H1 (cell line): ENCODE data around the gene PAFAH1B1. TPM values are rescaled to one million over a fixed set of nuclear protein-coding genes. Genes with fewer than 3 reads are reported as not detected.

Experiments used
- CTCF ChIA-PET: fragments of 300-600 bp; sonication (Branson Sonifier 250); formaldehyde crosslinking; loops from one replicate; lab custom pipeline; 2021; ENCODE audit not compliant: partially characterized antibody; lab: Charles Lee
- POLR2A ChIA-PET: fragments of 300-600 bp; sonication (Branson Sonifier 250); formaldehyde crosslinking; loops from one replicate; lab custom pipeline; 2021; ENCODE audit warnings: inconsistent platforms; ENCODE audit not compliant: partially characterized antibody; lab: Charles Lee
- DNase-seq, 2 experiments: peaks; one replicate each; pipeline versions ENCODE4 v3.0.0 to v3.0.0-alpha.2; 2010 to 2022; ENCODE audit warnings: low spot score in 2 of 2, low read depth in 1 of 2, mixed read lengths in 1 of 2
- FAIRE-seq: peaks from 2 replicates; lab custom pipeline; 2011; peaks lifted over from hg19 to GRCh38; lab: Jason Lieb, UNC
- H2AFZ ChIP-seq: 2 replicates; pipeline ENCODE4 v1.8.1; 2012; ENCODE audit warnings: low read length, inconsistent platforms
- H2AK5ac ChIP-seq: 2 replicates; pipeline ENCODE4 v1.6.1; 2013; ENCODE audit warnings: low read depth, low read length
- H2BK120ac ChIP-seq: replicated peaks from 2 replicates; pipeline ENCODE3; 2013; ENCODE audit warnings: low read depth, low read length, inconsistent platforms
- H2BK12ac ChIP-seq: 2 replicates; pipeline ENCODE4 v1.6.1; 2013; ENCODE audit warnings: low read depth, low read length
- H2BK15ac ChIP-seq: 2 replicates; pipeline ENCODE4 v1.6.1; 2013; ENCODE audit warnings: low read length
- H2BK20ac ChIP-seq: 2 replicates; pipeline ENCODE4 v1.6.1; 2013; ENCODE audit warnings: low read length
- H2BK5ac ChIP-seq: 2 replicates; pipeline ENCODE4 v1.6.1; 2013; ENCODE audit warnings: low read depth, low read length
- H3K14ac ChIP-seq: 2 replicates; pipeline ENCODE4 v1.6.1; 2013; ENCODE audit warnings: inconsistent platforms; ENCODE audit not compliant: insufficient read length
- H3K18ac ChIP-seq: 2 replicates; pipeline ENCODE4 v1.6.1; 2013; ENCODE audit warnings: low read length; ENCODE audit errors: extremely low read depth
- H3K23ac ChIP-seq: 2 replicates; pipeline ENCODE4 v1.6.1; 2013; ENCODE audit warnings: inconsistent platforms; ENCODE audit not compliant: insufficient read length
- H3K23me2 ChIP-seq: 2 replicates; pipeline ENCODE4 v1.6.1; 2013; ENCODE audit warnings: low read depth, low read length
- H3K27ac ChIP-seq: 2 replicates; pipeline ENCODE4 v1.6.1; 2011; ENCODE audit warnings: low read depth, low read length, inconsistent platforms
- H3K27me3 ChIP-seq, 4 experiments: replicated peaks in 1 of 4; 1 replicate in 1 of 4; 2 replicates in 3 of 4; pipeline versions ENCODE4 v1.6.1 to v1.8.1; 2011 to 2013; ENCODE audit warnings: low read length in 3 of 4, mild to moderate bottlenecking in 3 of 4, inconsistent platforms in 2 of 4, mixed read lengths in 2 of 4, moderate library complexity in 1 of 4; ENCODE audit not compliant: control insufficient read depth in 3 of 4, insufficient read depth in 3 of 4; ENCODE audit errors: extremely low read depth in 1 of 4
- H3K36me3 ChIP-seq, 4 experiments: 2 replicates each; pipeline versions ENCODE4 v1.6.1 to v1.8.1; 2011 to 2013; ENCODE audit warnings: mild to moderate bottlenecking in 4 of 4, low read length in 3 of 4, moderate library complexity in 2 of 4, control low read depth in 1 of 4, inconsistent platforms in 1 of 4; ENCODE audit not compliant: insufficient read depth in 4 of 4, control insufficient read depth in 2 of 4
- H3K4ac ChIP-seq: replicated peaks from 2 replicates; pipeline ENCODE3; 2013; ENCODE audit warnings: low read length, low read depth, mixed read lengths, inconsistent platforms; ENCODE audit not compliant: insufficient read length
- H3K4me1 ChIP-seq, 4 experiments: replicated peaks in 1 of 4; 1 replicate in 1 of 4; 2 replicates in 3 of 4; pipeline versions ENCODE4 v1.6.1 to v1.8.1; 2011 to 2013; ENCODE audit warnings: low read length in 3 of 4, inconsistent platforms in 2 of 4, mixed read lengths in 1 of 4; ENCODE audit not compliant: insufficient read depth in 4 of 4, control insufficient read depth in 3 of 4
- H3K4me2 ChIP-seq, 2 experiments: 2 replicates each; pipeline versions ENCODE4 v1.6.1 to v1.8.1; 2011 to 2013; ENCODE audit warnings: low read depth in 2 of 2, low read length in 2 of 2, control low read depth in 1 of 2, inconsistent platforms in 1 of 2, mild to moderate bottlenecking in 1 of 2; ENCODE audit not compliant: insufficient read depth in 1 of 2
- H3K4me3 ChIP-seq, 4 experiments: fragments of 200-600, 300-600 bp in 1 of 4; sonication (generic), shearing (Covaris generic), sonication (Bioruptor Twin) in 1 of 4; 2 replicates each; pipeline versions ENCODE4 v1.5.1 to v1.8.1; 2011 to 2016; ENCODE audit warnings: low read length in 4 of 4, low read depth in 3 of 4, control low read depth in 2 of 4, inconsistent platforms in 2 of 4, mild to moderate bottlenecking in 2 of 4, mixed read lengths in 1 of 4, moderate library complexity in 1 of 4; ENCODE audit not compliant: insufficient read depth in 2 of 4; ENCODE audit errors: extremely low read depth in 1 of 4
- H3K56ac ChIP-seq: replicated peaks from 2 replicates; pipeline ENCODE3; 2013; ENCODE audit warnings: low read depth, mild to moderate bottlenecking, mixed read lengths, low read length, inconsistent platforms; ENCODE audit not compliant: insufficient read length
- H3K79me1 ChIP-seq: 2 replicates; pipeline ENCODE4 v1.6.1; 2013; ENCODE audit warnings: low read depth, low read length, control low read depth
- H3K79me2 ChIP-seq, 2 experiments: 2 replicates each; pipeline versions ENCODE4 v1.6.1 to v1.8.1; 2012 to 2013; ENCODE audit warnings: low read length in 2 of 2, mild to moderate bottlenecking in 2 of 2, inconsistent platforms in 1 of 2; ENCODE audit not compliant: insufficient read depth in 2 of 2, control insufficient read depth in 1 of 2
- H3K9ac ChIP-seq, 4 experiments: replicated peaks in 1 of 4; 1 replicate in 1 of 4; 2 replicates in 3 of 4; pipeline versions ENCODE4 v1.6.1 to v1.8.1; 2011 to 2013; ENCODE audit warnings: low read depth in 3 of 4, low read length in 3 of 4, control low read depth in 2 of 4, mild to moderate bottlenecking in 2 of 4, moderate library complexity in 2 of 4, inconsistent platforms in 1 of 4; ENCODE audit errors: extremely low read depth in 1 of 4
- H3K9me3 ChIP-seq, 2 experiments: 2 replicates each; pipeline versions ENCODE4 v1.6.1 to v1.8.1; 2012 to 2013; ENCODE audit warnings: mild to moderate bottlenecking in 2 of 2, moderate library complexity in 2 of 2, control low read depth in 1 of 2, inconsistent platforms in 1 of 2, low read depth in 1 of 2, low read length in 1 of 2, mixed read lengths in 1 of 2; ENCODE audit not compliant: insufficient read depth in 2 of 2
- H4K20me1 ChIP-seq, 2 experiments: replicated peaks in 1 of 2; 2 replicates each; pipeline versions ENCODE3 to v1.8.1; 2011 to 2013; ENCODE audit warnings: inconsistent platforms in 2 of 2, low read length in 2 of 2, mild to moderate bottlenecking in 1 of 2; ENCODE audit not compliant: insufficient read depth in 2 of 2, control insufficient read depth in 1 of 2
- H4K5ac ChIP-seq: 2 replicates; pipeline ENCODE4 v1.6.1; 2013; ENCODE audit warnings: low read length, low read depth, mixed read lengths, inconsistent platforms; ENCODE audit not compliant: insufficient read length
- H4K8ac ChIP-seq: 2 replicates; pipeline ENCODE4 v1.8.0; 2013; ENCODE audit warnings: mild to moderate bottlenecking, moderate library complexity, low read length, inconsistent platforms; ENCODE audit not compliant: insufficient read depth; ENCODE audit errors: extremely low read depth
- H4K91ac ChIP-seq: replicated peaks from 2 replicates; pipeline ENCODE3; 2013; ENCODE audit warnings: low read length, mixed read lengths, inconsistent platforms; ENCODE audit not compliant: insufficient read length
- CHD2 ChIP-seq: IDR thresholded peaks from 2 replicates; pipeline ENCODE4 v1.6.1; 2012; ENCODE audit warnings: low read length, improper control_type of control experiment
- HDAC2 ChIP-seq, 2 experiments: fragments of 300-600 bp in 1 of 2; sonication (generic) in 1 of 2; IDR thresholded peaks; 2 replicates each; pipeline ENCODE4 v1.6.1; 2011 to 2012; ENCODE audit warnings: low read depth in 2 of 2, low read length in 2 of 2, mild to moderate bottlenecking in 2 of 2, moderate library complexity in 2 of 2, borderline replicate concordance in 1 of 2, inconsistent platforms in 1 of 2
- JUN ChIP-seq: IDR thresholded peaks from 2 replicates; pipeline ENCODE4 v1.6.1; 2011; ENCODE audit warnings: low read depth, mild to moderate bottlenecking, improper control_type of control experiment, low read length
- POU5F1 ChIP-seq: IDR thresholded peaks from 2 replicates; pipeline ENCODE4 v1.6.1; 2011; ENCODE audit warnings: low read depth, mild to moderate bottlenecking, low read length, moderate library complexity
- SIRT6 ChIP-seq: IDR thresholded peaks from one replicate; pipeline ENCODE4 v1.7.1; 2012; ENCODE audit warnings: low read length, inconsistent platforms
- SIX5 ChIP-seq: IDR thresholded peaks from 2 replicates; pipeline ENCODE4 v1.6.1; 2011; ENCODE audit warnings: mild to moderate bottlenecking, low read depth, low read length
- TAF7 ChIP-seq: optimal IDR thresholded peaks from 2 replicates; pipeline ENCODE3; 2011; ENCODE audit warnings: low read depth, mild to moderate bottlenecking, inconsistent platforms, low read length, moderate library complexity, borderline replicate concordance
- TEAD4 ChIP-seq: IDR thresholded peaks from 2 replicates; pipeline ENCODE4 v1.6.1; 2012; ENCODE audit warnings: low read depth, low read length, inconsistent platforms, mixed read lengths
- YY1 ChIP-seq: IDR thresholded peaks from 2 replicates; pipeline ENCODE4 v1.6.1; 2011; ENCODE audit warnings: low read depth, mild to moderate bottlenecking, low read length
- WGBS, 2 experiments: shearing (Covaris generic) in 1 of 2; methylation state at CpG; one replicate each; pipeline versions ENCODE4 v1.1.6 to v1.1.7; 2013 to 2015; ENCODE audit warnings: low lambda C conversion rate in 2 of 2, mixed read lengths in 2 of 2, inconsistent platforms in 1 of 2, low coverage in 1 of 2, missing lambda C conversion rate in 1 of 2; ENCODE audit not compliant: insufficient replicate concordance in 2 of 2, insufficient coverage in 1 of 2, insufficient read length in 1 of 2; ENCODE audit errors: extremely low coverage in 1 of 2, missing lambda C conversion rate in 1 of 2; 5-methylcytosine and 5-hydroxymethylcytosine counted together
- polyA plus RNA-seq, 7 experiments: library from polyadenylated mRNA; depleted of rRNA in 3 of 7; stranded (reverse) in 5 of 7; unstranded in 2 of 7; fragments of >200 nt in 5 of 7; fragments of 200-250 nt in 2 of 7; gene quantifications; 1 replicate in 5 of 7; 2 replicates in 1 of 7; 4 replicates in 1 of 7; pipeline versions ENCODE4 v1.2.1 to v1.2.3, GENCODE V29; 2011 to 2013; ENCODE audit warnings: missing spikeins in 2 of 7, mixed read lengths in 2 of 7
- total RNA-seq: library from RNA; stranded (reverse); fragmentation: NEBNext Ultra II Directional; extraction: Animal tissue kit (Norgen Biotek cat#: 25700); gene quantifications from 2 replicates; pipeline ENCODE4 v1.2.1, GENCODE V29; 2021
- TF ChIP-seq, protein P1 (sequence below): IDR thresholded peaks from 2 replicates; pipeline ENCODE4 v1.6.1; 2012; ENCODE audit warnings: inconsistent platforms

The PAFAH1B1 gene
- total and polyA plus RNA-seq, 2 of the 8 experiments (the other 6 are each of a cell fraction or from before 2014, with no cell fraction given), result 42.0 to 152 TPM

DNA sequence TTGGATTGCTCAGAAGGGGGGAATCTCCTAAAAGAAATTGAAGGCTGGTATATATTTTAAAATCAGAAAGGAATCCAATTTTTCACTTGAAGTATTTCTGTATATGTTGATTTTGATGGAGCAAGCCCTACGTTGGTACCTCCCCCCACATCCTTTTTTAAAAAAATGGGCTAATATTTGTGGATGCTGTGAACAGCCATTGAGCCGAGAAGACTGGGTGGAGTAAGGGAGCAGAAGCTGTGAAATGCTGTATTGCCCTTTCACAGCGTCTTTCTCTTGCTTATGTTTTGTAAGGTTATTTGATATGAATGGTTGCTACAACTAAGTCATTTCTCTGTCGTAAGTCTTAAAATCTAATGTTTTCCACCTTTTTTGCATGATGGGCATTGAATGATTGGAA lies 2.3 kb downstream of the PAFAH1B1 start:
- CTCF ChIA-PET, result no interaction called here

More for the DNA sequence above, 2.3 kb downstream of the PAFAH1B1 start:
- H4K20me1 ChIP-seq, result peaks cover 3 to 9% of the 10 kb centered on the region in 2 experiments
- peaks cover 0 to 7% (median 0%) of the 10 kb centered on the region in 4 experiments; a peak in 2 of 7 replicates for H3K4me1 ChIP-seq
- peak overlapping the region in 1 of 4 experiments; percentile 10; a peak in 1 of 7 replicates for H3K9ac ChIP-seq
- H3K27ac ChIP-seq, result no peak overlapping the region
- no peak overlapping the region for H2BK5ac ChIP-seq
- no peak overlapping the region for H3K56ac ChIP-seq
- H4K5ac ChIP-seq, result no peak overlapping the region
- H2AK5ac ChIP-seq, result no peak overlapping the region
- no peaks in the 10 kb centered on the region for H3K36me3 ChIP-seq
- peaks cover 7% of the 10 kb centered on the region; the same call in 1 of the 2 replicates for H3K23me2 ChIP-seq
- H3K23ac ChIP-seq, result no peak overlapping the region
- peak overlapping the region in 3 of 4 experiments; percentile 75 to 92 (median 91); a peak in 4 of 8 replicates for H3K4me3 ChIP-seq
- no peak overlapping the region for H2BK20ac ChIP-seq
- no peak overlapping the region for H4K8ac ChIP-seq
- no peaks in the 10 kb centered on the region for H3K9me3 ChIP-seq
- POLR2A ChIA-PET, result interaction anchor here (1.9 kb wide), 2 partner anchors 15 to 16 kb away, joined by 4 to 7 read pairs; no protein-coding TSS in a partner anchor
- no peak overlapping the region for H3K14ac ChIP-seq
- FAIRE-seq (no peak), DNase-seq (no peak)
- no peak overlapping the region for H3K4ac ChIP-seq
- no peak overlapping the region for H4K91ac ChIP-seq
- peak overlapping the region; percentile 89 to 91 for H3K4me2 ChIP-seq
- H3K79me1 ChIP-seq, result 0 out of 2 replicates have a peak, but pooled peaks cover 2% of the 10 kb centered on the region
- no peaks in the 10 kb centered on the region for H3K27me3 ChIP-seq
- WGBS, 2 experiments, result 71% methylated on average over 4 of the region's 4 CpGs; no CpG with 5 or more reads in 1 of the 2 experiments
- H2BK120ac ChIP-seq, result no peak overlapping the region
- no peak overlapping the region for H3K18ac ChIP-seq
- peaks cover 47 to 66% of the 10 kb centered on the region in 2 experiments for H3K79me2 ChIP-seq
- H2BK15ac ChIP-seq, result no peak overlapping the region
- no peak overlapping the region for H2BK12ac ChIP-seq
- H2AFZ ChIP-seq, result no peak overlapping the region
- TF ChIP-seq TAF7 (no peak), CHD2 (no peak), JUN (no peak), SIX5 (no peak), YY1 (no peak), HDAC2 (IDR thresholded peaks at IDR 0.05; ENCODE audit: borderline replicate concordance in 1 of 2, low read depth in 2 of 2, low read length in 2 of 2) (no peak), TEAD4 (no peak), SIRT6 (no peak), POU5F1 (no peak)
- TF ChIP-seq, protein P1, sequence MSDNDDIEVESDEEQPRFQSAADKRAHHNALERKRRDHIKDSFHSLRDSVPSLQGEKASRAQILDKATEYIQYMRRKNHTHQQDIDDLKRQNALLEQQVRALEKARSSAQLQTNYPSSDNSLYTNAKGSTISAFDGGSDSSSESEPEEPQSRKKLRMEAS, result no peak
